ENCODE results near the gene RYR2.

Gene RYR2

DNA sequence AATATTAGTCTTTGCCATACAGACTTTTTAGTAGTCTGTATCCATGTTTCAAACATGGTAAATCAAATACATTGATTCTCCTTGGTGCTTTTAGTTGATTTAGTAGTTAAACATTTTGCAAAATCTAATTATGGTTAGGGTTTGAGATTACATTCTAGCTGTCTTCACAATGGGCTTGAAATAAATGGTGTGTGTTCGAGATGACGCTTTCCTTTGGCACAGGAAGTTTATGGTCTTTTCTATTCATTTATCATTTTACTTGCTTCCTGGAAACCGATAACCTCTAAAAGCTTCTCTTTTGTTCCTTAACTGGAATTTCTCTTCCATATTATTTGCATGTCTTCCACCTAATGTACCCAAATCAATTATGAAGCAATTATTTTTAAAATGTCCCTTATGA lies 810.4 kb downstream of the RYR2 start:
- DNase-seq (ENCODE audit: low read depth in 2 of 2): no peak

GRCh38 chr1:237857455-237857854 lies 815.5 kb downstream of the RYR2 start:
- no peak for DNase-seq (ENCODE audit: low read depth in 2 of 2)

DNA sequence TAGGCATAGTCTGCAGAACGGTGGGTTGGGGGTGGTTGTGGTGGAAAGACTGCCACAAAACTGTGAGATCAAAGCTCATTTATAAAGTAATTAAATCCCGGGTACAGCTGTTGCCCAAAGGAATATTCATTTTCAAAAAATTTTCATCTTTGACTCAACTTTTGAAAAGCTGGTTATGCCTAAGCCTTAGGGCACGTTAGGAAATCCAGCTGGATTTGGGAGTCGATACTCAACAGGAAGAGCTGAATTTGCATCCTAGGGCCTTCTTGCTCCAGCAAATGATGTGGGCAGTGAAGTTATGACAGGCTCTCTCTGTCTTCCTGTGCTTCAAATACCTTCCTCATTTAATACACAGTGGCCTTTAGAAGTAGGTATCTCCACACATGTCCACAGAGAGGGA lies 817.0 kb downstream of the RYR2 start:
- DNase-seq (ENCODE audit: low read depth in 2 of 2): no peak

DNA sequence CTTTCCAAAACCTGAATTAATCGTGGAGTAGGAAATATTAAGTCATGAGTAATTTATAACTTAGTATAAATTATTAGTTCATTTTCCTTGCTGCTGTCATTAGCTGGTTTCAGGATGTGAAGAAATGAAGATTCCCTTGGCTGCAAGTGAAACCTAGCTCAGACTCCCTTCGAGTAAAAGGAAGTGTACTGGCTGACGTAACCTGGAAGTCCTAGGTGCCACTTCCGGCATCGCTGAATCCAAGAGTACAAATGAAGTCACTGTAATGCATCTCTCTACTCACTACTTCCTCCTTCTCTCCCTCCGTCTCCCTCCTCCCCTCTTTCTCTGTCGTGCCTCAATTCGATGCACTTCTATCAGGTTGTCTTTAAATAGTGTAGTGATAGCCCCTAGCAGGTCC lies 820.0 kb downstream of the RYR2 start:
- DNase-seq (ENCODE audit: low read depth in 2 of 2): no peak

DNA sequence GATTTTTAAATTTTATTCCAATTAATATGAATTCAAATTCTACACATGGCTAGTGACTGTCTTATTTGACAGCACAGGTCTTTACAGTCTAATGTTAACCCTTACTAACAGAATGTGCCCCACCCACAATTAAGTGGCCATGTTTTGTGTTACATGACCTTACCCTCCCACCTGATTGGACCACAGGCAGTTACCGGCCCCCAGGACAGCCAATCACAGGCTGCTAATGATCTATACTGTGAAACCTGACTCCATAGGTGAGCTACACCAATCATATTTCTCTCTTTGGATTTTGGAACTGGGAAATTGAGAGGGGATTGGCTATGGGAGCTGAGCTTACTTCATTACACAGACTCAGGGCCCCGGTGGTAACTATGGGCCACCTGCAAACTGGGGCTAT lies 821.2 kb downstream of the RYR2 start:
- no peak for DNase-seq (ENCODE audit: low read depth in 2 of 2)

GRCh38 chr1:237864338-237865244 lies 822.6 kb downstream of the RYR2 start:
- DNase-seq (ENCODE audit: low read depth in 2 of 2): no peak

- DNase-seq (ENCODE audit: low read depth in 2 of 2): no peak
These were observed 825.5 kb downstream of the RYR2 start for GRCh38 chr1:237867380-237867888.

DNA sequence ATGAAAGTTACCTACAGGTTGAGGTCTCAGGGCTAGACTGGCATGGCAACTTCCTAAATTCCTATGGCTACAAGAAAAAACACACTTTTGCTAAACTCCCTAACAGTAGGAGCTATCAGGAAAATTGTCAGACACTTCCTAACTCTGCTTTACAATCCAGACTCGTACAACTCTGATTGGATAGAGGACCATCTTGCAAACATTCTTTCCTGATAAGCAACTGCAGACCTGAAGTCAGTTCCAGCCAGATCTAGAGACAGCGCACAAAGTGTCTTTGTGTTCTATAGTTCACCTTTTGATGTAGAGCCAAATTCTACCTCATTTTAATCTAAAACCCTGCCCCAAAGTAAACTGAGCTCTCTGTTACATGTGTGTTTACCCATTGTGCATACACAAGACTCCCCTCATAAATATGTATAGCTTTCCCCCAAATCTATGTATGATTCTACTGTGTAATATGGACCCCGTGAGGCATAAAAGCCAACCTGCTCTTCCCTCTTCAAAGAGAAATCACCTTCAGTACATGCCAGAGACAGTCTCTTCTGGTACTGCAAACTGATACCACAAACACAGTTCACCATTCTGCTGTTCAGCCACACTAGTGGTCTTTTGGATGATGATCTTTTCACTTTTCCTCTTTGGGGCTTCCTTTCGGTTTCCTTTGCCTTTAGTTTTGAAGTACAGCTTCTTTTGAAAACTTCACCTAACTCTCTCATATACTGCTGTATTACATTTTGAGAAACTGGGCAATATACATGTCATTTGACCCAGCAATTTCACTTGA lies 827.0 kb downstream of the RYR2 start:
- no peak for DNase-seq (ENCODE audit: low read depth in 2 of 2)

DNA sequence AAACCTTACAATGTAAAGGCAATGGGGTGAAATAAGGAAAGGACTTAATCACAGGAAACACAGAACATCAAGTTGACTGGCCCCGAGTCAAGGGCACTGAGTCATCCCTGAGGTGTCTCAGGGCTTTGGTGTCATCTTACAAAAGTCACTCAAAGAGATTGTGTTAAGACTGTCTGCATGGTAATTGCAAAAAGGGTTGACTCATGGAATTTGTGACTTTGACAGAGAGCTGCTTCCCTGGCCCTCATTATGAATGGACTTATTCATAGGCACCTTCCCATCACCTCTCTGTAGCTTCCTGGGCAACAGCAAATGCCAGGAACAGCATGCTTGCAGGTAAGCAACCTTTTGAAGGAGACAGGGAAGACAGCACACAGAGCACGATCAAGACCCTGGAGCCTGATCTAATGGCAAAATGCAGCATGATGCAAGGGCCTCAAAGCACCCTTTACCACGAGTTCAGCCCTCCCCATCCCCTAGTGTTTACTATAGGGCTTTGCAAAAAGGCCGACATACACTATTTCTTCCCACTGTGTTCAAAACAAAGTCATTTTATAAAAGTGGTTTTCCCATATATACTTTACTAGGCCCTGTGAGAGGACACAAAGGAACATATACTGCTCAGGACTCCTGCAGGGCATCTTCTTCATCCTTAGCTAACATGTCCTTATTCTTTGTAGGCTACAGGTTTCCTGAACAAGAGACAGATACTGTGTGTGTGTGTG lies 831.7 kb downstream of the RYR2 start:
- no peak for DNase-seq (ENCODE audit: low read depth in 2 of 2)

DNA sequence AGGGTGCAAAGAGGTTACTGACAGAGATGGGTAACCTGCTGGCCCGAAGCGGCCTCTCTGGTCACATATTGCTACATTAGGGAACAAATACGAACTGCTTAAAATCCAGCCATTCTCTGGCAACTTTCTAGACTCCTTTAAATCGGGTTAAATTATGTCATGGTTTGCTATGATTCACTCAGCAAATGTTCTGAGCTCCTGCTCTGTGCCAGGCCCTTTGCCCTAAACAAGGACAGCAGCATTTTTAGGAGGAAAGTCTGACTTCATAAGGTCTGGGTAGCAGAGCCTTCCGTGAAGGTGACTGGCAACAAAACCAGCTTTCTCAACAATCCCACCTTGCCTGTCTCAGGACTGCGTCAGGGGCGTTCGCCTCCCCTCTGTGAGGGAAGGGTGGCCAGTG lies 833.3 kb downstream of the RYR2 start:
- DNase-seq (ENCODE audit: low read depth in 2 of 2): no peak

- no peak for DNase-seq (ENCODE audit: low read depth in 2 of 2)
These were observed 835.6 kb downstream of the RYR2 start for GRCh38 chr1:237877631-237878030.

GRCh38 chr1:237878406-237878805 lies 836.4 kb downstream of the RYR2 start:
- DNase-seq (ENCODE audit: low read depth in 2 of 2): no peak

DNA sequence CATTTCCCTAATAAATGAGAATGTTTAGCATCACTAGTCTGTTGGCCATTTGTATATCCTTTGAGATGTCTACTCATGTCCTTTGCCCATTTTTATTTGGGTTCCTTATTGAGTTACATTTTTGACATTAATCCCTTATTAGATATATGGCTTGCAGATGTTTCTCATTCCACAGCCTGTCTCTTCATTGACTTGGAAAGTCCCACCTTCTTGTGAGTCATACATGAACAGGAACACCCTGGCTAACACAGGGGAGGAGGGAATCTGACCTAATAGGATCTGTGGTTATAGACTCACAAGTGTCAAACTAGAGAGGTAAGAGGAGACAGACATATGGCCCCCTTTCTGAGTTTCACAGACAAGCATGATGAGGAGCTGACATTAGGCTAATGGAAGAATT lies 837.2 kb downstream of the RYR2 start:
- no peak for DNase-seq (ENCODE audit: low read depth in 2 of 2)

Measured in stimulated activated CD4-positive, alpha-beta T cell treated with anti-CD3 and anti-CD28 coated beads, Interleukin-12 subunit alpha, Interleukin-12 subunit beta, amount 100 ng/mL, for 24 hours (primary cell).